ENCODE measurements around the gene PPP2R5E. TPM values are rescaled to one million over a fixed set of nuclear protein-coding genes. Genes with fewer than 3 reads are reported as not detected.
A peak's percentile ranks its signal among the peaks of the same experiment; 100 is the strongest.

Gene PPP2R5E
- total RNA-seq, 3 donors from 2014 or later (not counting 1 experiment from before 2014, with no cell fraction given) = 57.4 to 64.1 (median 62.4) TPM

GRCh38 chr14:63467440-63468072 is 75.6 kb downstream of the PPP2R5E start:
- Histone ChIP-seq H3K9me3 (ENCODE audit: control insufficient read depth, insufficient read depth, low read length) (no peaks in the 10 kb centered on the region), H3K27me3 (ENCODE audit: control insufficient read depth, insufficient read depth, low read length) (no peaks in the 10 kb centered on the region), H3K27ac (ENCODE audit: low read length) (no peak overlapping the region), H3K4me1 (ENCODE audit: control insufficient read depth, insufficient read depth, low read length) (peaks cover 9% of the 10 kb centered on the region), H3K4me3 (ENCODE audit: low read length) (no peak overlapping the region), H3K36me3 (ENCODE audit: control insufficient read depth, insufficient read depth, low read length) (peaks cover 2% of the 10 kb centered on the region)
- DNase-seq = no peak
- ATAC-seq = no peak
- peaks cover 35 to 46% of the 10 kb centered on the region in 2 donors for H3K4me1 Mint-ChIP-seq
- WGBS (ENCODE audit: insufficient coverage) = 85% methylated on average over 4 of the region's 4 CpGs
- no peaks in the 10 kb centered on the region for H3K27me3 Mint-ChIP-seq (ENCODE audit: low read depth in 2 of 2)
- no peak overlapping the region for H3K4me3 Mint-ChIP-seq
- no peaks in the 10 kb centered on the region for H3K9me3 Mint-ChIP-seq
- no peaks in the 10 kb centered on the region for H3K36me3 Mint-ChIP-seq
- peak overlapping the region in 1 of 2 donors; percentile 33 for H3K27ac Mint-ChIP-seq
- intact Hi-C loops (cut with micrococcal nuclease) = no loop called here
- TF ChIP-seq CTCF (IDR thresholded peaks at IDR 0.05) = no peak

GRCh38 chr14:63465347-63465746 is 77.8 kb downstream of the PPP2R5E start:
- Histone ChIP-seq H3K27me3 (ENCODE audit: control insufficient read depth, insufficient read depth, low read length) (no peaks in the 10 kb centered on the region), H3K36me3 (ENCODE audit: control insufficient read depth, insufficient read depth, low read length) (peaks cover 2% of the 10 kb centered on the region), H3K4me1 (ENCODE audit: control insufficient read depth, insufficient read depth, low read length) (peaks cover 5% of the 10 kb centered on the region), H3K27ac (ENCODE audit: low read length) (no peak overlapping the region), H3K9me3 (ENCODE audit: control insufficient read depth, insufficient read depth, low read length) (no peaks in the 10 kb centered on the region), H3K4me3 (ENCODE audit: low read length) (no peak overlapping the region)
- DNase-seq (no peak), ATAC-seq (no peak)
- H3K27me3 Mint-ChIP-seq (ENCODE audit: low read depth in 2 of 2) = no peaks in the 10 kb centered on the region
- intact Hi-C loops (cut with micrococcal nuclease) = no loop called here
- H3K36me3 Mint-ChIP-seq = no peaks in the 10 kb centered on the region
- WGBS (ENCODE audit: insufficient coverage) = 97% methylated on average over 4 of the region's 8 CpGs
- H3K4me1 Mint-ChIP-seq = peaks cover 22 to 37% of the 10 kb centered on the region in 2 donors
- H3K9me3 Mint-ChIP-seq = no peaks in the 10 kb centered on the region
- H3K27ac Mint-ChIP-seq = no peak overlapping the region
- TF ChIP-seq CTCF (IDR thresholded peaks at IDR 0.05) = no peak
- no peak overlapping the region for H3K4me3 Mint-ChIP-seq

- no peak overlapping the region for H3K4me3 ChIP-seq (ENCODE audit: low read length)
- H3K27me3 Mint-ChIP-seq (ENCODE audit: low read depth in 2 of 2) = no peaks in the 10 kb centered on the region
- peak overlapping the region in 1 of 2 donors; percentile 56 for H3K27ac Mint-ChIP-seq
- WGBS (ENCODE audit: insufficient coverage) = 97% methylated on average over 4 of the region's 4 CpGs
- H3K27me3 ChIP-seq (ENCODE audit: control insufficient read depth, insufficient read depth, low read length) = no peaks in the 10 kb centered on the region
- no peak overlapping the region for H3K27ac ChIP-seq (ENCODE audit: low read length)
- intact Hi-C loops (cut with micrococcal nuclease) = no loop called here
- H3K9me3 ChIP-seq (ENCODE audit: control insufficient read depth, insufficient read depth, low read length) = no peaks in the 10 kb centered on the region
- H3K4me1 ChIP-seq (ENCODE audit: control insufficient read depth, insufficient read depth, low read length) = no peaks in the 10 kb centered on the region
- H3K4me1 Mint-ChIP-seq = peaks cover 33 to 39% of the 10 kb centered on the region in 2 donors
- H3K9me3 Mint-ChIP-seq = no peaks in the 10 kb centered on the region
- DNase-seq (no peak), ATAC-seq (no peak)
- no peaks in the 10 kb centered on the region for H3K36me3 Mint-ChIP-seq
- no peaks in the 10 kb centered on the region for H3K36me3 ChIP-seq (ENCODE audit: control insufficient read depth, insufficient read depth, low read length)
- no peak for TF ChIP-seq CTCF (IDR thresholded peaks at IDR 0.05)
- no peak overlapping the region for H3K4me3 Mint-ChIP-seq
Measured at GRCh38 chr14:63460680-63461369, 82.4 kb downstream of the PPP2R5E start.

Measured in natural killer cell (primary cell).